SK-MEL-5 (cell line): ENCODE data around the gene SMC5. TPM values are rescaled to one million over a fixed set of nuclear protein-coding genes. Genes with fewer than 3 reads are reported as not detected.
A peak's percentile ranks its signal among the peaks of the same experiment; 100 is the strongest.

ENCODE experiments used
- DNase-seq: peaks from one replicate; pipeline ENCODE4 v3.0.0-alpha.2; 2016; ENCODE audit warnings: low read depth, low spot score
- in situ Hi-C: cut with HindIII; loops from 2 replicates; pipeline ENCODE4 v1.10.0; 2016; ENCODE audit warnings: low sequenced_read_pairs, high pct_unique_total_duplicates, low pct_unique_long_range_greater_than_20kb
- total RNA-seq: library from RNA; depleted of rRNA; stranded (reverse); fragments of >200 nt; shearing (Covaris generic); gene quantifications from 2 replicates; pipeline ENCODE4 v1.2.3, GENCODE V29; 2014

Gene SMC5
- total RNA-seq, 1 experiment from 2014 or later = 24.0 TPM

DNA sequence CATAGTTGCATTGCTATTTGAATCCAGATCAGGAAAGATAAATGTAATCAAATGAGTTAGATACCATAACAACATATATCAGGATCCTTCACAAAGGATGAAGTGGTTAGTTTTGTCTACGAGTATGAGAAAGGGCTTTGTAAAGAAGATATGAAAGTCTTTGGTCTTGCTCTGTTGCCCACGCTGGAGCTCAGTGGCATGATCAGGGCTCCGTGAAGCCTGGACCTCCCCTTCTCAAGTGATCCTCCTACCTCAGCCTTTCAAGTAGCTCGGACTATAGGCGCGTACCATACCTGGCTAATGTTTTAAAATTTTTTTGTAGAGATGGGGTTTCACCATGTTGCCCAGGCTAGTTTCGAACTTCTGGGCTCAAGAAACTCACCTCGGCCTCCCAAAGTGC, 1.8 kb downstream of the SMC5 start:
- no peak for DNase-seq
- in situ Hi-C loops = no loop called here

DNA sequence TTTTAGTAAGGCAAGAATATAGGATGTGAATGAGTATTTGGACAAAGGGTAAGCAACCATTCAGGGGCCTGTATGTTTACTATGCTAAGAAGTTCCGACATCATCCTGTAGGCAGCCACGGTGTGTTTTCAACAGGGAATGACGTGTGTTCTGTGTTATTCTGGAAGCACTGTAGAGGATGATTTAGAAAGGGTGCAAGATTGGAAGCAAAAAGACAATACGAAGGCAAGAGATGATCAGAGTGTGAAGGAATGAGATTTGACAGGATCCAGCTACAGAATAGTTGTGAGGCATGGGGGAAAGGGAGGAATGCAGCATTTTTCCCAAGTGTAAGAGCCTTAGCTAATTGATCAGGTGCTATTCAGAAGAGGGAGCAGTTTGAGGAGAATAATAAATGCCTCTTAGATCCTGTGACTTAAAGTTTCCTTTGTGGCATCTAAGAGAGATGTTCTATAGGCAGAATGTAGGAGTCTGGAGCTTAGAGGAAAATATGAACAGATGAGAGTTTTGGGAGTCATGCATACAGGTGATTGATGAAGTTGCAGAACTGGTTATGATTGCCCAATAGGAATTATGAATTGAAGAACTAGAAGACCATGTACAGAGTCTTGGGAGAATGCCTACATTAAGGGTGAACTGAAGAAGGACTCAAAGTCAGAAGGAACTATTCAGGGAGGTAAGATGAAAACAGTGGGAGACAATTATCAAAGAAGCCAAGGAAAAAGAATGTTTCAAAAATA, 2.5 kb downstream of the SMC5 start:
- no peak for DNase-seq
- in situ Hi-C loops = no loop called here

DNA sequence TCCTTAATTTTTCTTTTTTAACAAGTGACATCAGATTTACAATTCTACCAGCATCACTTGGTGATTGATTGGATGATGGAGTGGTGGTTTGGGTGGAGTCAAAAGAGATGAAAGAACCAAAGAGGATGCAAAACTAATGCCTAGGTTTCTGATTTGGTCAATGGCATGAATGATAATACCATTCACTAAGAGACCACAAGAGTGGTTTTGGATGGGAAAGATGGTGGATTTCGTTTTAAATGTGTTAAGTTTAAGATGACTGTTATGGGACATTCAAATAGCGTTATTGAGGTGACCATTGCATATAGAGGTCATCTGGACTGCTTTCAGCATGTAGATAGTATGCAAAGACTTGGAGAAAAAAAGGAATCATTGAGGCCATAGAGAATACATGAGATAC, 3.6 kb downstream of the SMC5 start:
- in situ Hi-C loops = no loop called here
- no peak for DNase-seq

DNA sequence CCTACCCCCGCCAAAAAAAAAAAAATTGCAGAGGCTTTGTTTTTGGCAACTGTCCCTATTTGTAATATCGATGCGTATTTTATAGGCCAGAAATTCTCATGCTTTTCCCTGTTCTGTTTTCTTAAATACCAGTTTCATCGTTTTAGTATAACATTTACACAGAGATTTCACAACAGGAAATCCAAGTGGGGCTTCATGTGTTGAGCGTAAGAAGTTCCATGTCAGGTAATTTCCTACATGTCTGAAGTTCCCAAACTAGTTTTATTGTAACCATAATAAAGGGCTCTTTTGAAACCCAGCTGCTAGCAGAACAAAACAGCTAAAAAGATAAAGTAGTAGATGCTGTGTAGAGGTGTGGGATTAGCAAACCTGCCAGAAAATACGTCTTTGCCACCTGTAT, 4.2 kb downstream of the SMC5 start:
- in situ Hi-C loops = no loop called here
- no peak for DNase-seq

DNA sequence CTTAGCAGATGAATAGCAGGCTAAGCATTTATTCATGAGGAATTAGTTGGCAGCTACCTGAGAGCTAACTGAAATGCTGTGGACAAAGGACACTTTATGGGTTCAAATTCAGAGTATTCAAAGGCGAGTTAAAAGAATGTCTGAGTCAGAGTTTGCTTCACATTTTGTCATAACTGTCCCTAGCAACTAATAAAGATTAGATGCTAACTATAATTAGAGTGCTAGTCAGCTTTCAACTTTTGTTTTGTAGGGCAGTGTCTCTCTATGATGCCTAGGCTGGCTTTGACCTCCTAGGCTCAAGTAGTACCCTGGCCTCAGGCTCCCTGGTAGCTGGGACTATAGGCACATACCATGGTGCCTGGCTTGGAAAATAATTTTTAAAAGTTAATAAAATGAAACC, 4.6 kb downstream of the SMC5 start:
- DNase-seq = no peak
- in situ Hi-C loops = no loop called here

DNA sequence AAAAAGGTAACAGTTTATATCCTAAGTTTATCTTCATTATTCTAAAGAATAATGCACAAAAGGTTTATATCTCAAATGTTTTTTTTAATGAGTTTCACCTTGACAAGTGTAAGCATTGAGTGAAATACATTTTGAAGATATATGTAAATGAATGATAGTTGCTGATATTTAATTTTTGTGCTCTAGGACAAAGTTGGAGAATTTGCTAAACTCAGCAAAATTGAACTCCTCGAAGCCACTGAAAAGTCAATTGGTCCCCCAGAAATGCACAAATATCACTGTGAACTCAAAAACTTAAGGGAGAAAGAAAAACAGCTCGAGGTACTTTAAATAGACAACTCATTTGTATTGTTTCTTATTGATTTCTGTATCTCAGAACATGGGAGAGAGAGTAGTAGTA, 19.5 kb downstream of the SMC5 start:
- DNase-seq = no peak
- in situ Hi-C loops = no loop called here

DNA sequence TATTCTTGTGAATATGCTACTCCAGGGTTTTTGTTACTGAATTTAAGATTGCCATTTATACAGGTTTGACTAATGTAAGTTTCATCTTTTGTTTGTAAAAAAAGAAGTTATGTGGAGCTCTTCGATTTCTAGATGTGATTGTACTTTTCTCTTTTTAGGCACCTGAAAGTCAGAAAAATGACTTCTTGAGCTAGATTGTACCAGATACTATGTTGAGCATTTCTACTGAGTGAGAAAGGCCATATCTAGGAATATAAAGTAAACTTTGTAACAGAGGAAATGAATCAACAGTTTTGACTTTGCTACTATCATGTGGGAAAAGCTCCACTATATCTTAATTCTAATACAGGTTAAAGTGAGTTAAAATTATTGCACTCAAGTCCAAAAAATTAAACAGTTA, 25.1 kb downstream of the SMC5 start:
- no peak for DNase-seq
- in situ Hi-C loops = no loop called here

DNA sequence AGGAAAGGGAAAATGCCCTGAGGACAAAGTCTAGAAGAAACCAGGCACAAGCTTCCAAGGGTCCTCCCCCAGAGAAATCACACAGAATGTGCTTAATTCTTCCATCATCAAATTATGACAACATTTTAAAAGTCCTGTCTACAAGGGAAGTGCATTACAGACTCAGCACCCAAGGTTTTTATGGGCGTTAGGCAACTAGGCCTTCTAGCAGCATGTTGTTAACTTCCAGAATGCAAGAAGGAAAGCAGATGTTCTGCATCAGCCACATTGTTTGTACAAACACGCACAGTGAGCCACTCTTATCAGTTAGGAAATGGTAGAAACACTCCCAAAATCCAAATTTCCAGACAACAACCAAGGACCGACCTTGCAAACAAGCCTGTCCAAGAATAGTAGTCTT, 26.5 kb downstream of the SMC5 start:
- in situ Hi-C loops = no loop called here
- DNase-seq = no peak

DNA sequence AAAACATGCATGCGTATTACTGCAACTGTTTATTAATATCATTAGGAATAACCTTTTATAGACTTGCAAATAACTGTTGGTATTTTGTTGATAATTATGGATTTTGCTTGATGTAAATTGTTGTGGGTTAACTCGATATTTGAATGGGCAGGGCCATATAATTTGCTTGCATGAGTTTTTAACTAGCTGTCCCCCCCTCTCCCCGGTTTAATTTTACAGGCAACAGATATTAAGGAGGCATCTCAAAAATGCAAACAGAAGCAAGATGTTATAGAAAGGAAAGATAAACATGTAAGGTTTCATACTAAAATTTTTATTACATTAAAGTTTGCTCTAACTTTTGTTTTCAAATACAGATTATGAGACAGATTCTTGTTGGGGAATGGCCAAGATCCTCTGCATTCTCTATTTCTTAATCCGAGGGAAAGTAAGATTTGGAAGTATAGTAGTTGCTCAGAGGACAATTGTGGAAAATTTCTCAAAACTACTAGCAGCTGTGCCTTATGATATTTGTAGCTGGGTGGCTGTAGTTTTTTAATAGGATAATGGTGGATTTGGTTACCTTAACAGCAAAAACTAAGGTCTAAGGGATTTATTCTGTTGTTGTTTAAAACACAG, 27.3 kb downstream of the SMC5 start:
- DNase-seq = no peak
- in situ Hi-C loops = no loop called here

DNA sequence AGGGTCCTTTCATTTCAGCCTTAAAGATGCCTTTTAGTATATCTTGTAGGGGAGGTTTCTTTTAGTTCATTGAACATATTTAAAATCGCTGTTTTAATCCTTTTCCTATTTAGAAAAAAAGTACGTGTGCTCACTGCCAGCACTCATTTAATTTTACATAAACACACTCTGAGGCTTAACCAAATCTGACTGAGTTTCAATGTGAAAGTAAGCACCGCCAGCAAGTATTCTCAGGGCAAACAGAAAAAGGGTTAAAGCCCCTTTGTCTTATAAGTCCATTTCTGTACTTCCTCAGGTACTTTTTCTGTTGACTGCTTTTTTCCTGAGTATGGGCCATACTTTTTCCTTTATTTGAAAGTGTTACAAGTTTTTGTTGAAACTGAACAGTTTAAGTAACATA, 31.8 kb downstream of the SMC5 start:
- DNase-seq = no peak
- in situ Hi-C loops = no loop called here

DNA sequence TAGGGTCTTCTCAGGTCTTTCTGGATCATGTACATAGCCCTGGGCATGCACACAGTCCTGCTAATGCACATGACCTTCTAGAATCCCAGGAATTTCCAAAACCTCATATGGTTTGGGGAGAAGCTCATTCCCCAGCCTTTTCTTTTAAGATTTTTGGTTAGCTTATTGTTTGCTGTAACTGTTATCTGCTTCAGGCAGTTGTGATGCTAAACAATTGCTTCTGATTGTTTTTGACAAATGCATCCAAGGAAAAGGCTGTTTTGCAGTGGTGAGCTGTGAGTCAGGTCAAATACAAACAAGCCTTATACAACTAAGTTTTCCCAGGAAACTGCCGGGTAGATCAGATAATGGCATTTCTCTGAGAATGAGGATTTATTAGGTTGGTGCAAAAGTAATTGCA, 32.7 kb downstream of the SMC5 start:
- DNase-seq = peak; percentile 8
- in situ Hi-C loops = no loop called here

DNA sequence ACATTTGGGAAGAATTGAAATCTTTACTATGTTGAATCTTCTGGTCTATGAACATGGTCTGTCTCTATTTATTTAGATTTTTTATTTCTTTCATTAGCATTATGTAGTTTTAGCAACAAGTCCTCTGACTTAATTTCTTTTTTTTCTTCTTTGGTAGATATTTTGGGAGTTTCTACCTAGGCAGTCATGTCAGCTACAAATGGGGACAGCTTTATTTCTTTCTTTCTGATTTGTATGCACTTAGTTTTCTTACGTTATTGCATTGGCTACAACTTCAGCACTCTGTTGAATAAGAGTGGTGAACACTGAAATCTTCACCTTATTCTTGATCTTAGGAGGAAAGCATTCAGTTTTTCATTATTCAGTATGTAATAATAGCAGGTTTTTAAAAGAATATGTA, 33.5 kb downstream of the SMC5 start:
- in situ Hi-C loops = no loop called here
- DNase-seq = no peak

DNA sequence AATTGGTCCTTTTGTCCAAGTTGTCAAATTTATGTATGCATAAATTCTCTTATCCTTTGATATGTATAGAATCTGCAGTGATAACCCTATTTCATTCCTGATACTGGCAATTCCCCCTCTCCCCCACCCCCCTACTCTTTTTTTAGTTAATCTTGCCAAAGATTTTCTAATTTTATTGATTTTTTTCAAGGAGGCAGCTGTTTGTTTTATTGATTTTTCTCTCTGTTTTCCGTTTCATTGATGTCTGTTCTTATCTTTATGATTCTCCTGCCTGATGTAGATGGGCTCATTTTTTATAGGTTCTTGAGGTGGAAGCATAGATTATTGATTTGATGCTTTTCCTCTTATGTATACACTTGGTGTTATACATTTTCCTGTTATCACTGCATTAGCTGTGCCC, 34.4 kb downstream of the SMC5 start:
- in situ Hi-C loops = no loop called here
- DNase-seq = no peak

DNA sequence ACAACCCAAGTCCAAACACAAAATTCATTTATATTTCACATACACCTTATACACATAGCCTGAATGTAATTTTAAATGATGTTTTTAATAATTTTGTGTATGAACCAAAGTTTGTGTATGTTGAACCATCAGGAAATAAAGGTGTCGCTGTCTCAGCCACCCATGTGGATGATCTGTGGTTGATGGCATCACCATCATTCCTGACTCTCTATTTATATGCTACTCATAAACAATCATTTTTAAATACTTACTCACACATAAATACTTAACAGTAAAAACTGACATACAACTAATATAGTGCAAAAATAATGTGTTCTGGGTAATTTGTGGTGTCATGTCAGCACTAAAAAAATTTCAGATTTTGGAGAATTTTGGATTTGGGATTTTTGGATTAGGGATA, 38.4 kb downstream of the SMC5 start:
- DNase-seq = no peak
- in situ Hi-C loops = no loop called here

DNA sequence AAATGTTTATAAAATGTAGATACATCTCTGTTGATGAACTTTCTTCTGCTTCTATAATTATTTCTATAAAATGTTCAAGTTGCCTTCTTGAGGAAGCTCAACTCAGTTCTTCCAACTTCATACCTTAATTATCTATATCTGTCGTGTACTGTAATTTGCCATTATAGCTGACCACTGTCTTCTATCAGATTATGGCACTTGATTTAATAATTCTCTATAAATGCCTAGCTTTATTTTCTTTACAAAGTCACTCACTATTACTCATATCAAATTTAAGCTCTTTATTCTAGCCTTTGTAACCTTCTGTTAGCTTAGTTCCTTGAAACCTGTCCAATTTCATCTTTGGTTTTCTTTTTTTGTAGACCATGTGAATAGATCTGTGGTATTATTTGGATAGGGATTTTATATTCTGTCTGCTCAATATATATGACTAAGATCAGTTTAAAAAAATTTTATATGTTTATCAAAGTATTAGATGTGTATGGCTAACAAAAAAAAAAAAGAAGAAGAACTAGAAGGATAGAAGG, 39.5 kb downstream of the SMC5 start:
- in situ Hi-C loops = no loop called here
- no peak for DNase-seq

DNA sequence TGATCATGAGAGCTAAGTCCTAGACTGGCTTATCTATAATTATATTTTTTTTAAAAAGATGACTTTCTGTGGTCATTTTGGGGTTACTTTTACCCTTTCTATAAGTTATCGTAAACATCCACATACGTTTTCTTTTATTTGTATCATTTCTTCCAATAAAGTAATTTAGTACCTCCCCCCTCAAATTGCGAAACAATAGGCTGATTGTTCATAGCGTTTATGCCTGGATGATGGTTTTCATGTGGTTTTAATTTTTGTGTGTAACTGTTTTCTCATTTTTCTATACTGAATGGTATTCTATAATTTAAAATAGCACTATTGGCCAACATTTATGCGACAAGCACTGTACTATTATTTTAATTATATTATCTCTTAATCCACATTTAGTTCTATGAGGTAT, 44.5 kb downstream of the SMC5 start:
- in situ Hi-C loops = no loop called here
- DNase-seq = peak; percentile 61

DNA sequence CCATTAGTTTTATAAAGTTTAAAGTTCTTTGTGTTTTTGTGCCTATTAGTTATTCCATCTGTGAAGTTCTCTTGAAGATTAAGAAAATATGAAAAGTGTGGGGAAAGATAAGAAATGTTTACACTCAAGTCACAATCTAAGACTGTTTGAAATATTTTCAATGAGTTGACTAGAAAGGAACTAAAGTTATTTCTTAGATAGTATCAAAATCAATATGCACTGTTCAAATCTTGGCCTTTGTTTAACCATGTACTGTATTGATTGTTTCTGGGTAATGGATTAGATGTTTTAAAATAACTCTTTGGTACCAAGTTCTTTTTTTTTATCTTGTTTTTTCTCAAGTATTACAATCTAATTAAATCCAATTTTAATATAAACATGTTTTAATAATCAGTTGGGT, 46.0 kb downstream of the SMC5 start:
- no peak for DNase-seq
- in situ Hi-C loops = no loop called here

DNA sequence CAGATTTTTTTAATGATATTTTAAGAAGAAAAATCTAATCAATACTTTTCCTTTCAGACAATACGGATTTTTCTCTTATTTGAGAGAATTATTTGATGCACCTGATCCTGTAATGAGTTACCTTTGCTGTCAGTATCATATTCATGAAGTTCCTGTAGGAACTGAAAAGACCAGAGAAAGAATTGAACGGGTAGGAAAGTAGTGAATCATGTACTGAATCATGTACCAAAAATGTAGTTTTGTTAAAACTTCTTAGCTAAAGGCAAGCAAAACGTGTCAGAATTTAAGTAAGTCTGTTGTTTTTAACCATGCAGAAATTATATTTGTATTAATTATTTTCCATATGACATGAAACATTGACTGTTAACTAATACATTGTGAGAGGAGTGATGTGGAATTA, 56.6 kb downstream of the SMC5 start:
- DNase-seq = no peak
- in situ Hi-C loops = no loop called here

DNA sequence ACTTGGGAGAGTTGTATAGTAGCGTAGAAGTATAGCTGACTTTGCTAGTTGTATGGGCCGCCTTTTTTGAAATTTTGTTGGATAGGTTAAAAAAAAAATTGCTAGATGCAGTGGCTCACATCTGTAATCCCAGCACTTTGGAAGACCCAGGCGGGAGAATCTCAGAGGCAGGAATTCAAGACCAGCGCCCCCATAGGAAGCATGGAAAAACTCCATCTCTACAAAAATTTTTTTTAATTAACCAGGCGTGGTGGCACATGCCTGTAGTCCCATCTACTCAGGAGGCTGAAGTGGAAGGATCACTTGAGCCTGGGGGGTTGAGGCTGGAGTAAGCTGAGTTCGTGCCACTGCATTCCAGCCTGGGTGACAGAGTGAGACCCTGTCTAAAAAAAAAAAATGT, 59.2 kb downstream of the SMC5 start:
- DNase-seq = peak; percentile 28
- in situ Hi-C loops = no loop called here
